ENCODE results near the gene HYI.
"Not testable (repeated sequence)": the region's sequence is repeated elsewhere in the genome, so short reads cannot be mapped to it uniquely, and the experiment has no call there.

HYI gene

GRCh38 chr1:43473463-43473862 is 19.7 kb upstream of the HYI start:
- no peak for DNase-seq (ENCODE audit: extremely low spot score)
- TF ChIP-seq ZNF384 (IDR thresholded peaks at IDR 0.05) (no peak), CTBP1 (IDR thresholded peaks at IDR 0.05; ENCODE audit: borderline replicate concordance) (no peak), SP1 (IDR thresholded peaks at IDR 0.05) (no peak)
- ChIA-PET CTCF (no interaction called here), POLR2A (no interaction called here)

DNA sequence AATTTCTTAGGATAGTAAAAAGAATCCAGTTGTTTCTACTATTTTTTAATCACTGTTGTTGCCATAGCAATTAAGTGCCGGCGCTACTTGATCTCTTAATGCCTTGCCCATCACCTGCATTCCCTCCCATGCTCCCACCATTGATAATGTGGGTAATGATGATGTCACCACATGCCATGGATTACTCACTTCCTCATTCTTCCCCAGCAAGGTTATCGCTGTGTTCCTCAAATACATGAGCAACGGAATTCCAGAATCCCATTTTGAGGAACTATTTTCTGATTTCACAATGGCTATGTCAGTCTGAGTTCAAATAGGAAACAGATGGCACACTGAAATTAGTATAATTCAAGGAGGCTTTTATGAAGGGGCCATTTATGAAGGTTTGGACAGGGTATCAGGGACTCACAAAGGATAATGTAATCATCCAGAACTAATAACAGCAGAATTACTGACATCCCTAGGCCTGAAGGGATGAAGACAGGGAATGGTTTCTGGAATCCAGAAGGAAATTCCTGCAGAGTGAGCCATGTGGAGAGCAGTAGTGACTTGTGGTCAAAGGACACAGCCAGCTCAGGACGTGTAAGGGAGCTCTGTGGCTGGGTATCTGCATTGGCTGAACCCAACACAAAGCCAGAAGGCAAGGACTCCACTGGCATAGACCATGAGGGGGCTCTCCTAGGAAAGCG is 18.9 kb upstream of the HYI start:
- POLR2A ChIA-PET; CTCF ChIA-PET; DNase-seq (ENCODE audit: extremely low spot score): not testable (repeated sequence)

GRCh38 chr1:43472087-43472462 is 18.3 kb upstream of the HYI start:
- DNase-seq (ENCODE audit: extremely low spot score), result no peak
- POLR2A ChIA-PET, result no interaction called here
- CTCF ChIA-PET, result no interaction called here
- TF ChIP-seq LEF1 (IDR thresholded peaks at IDR 0.05; ENCODE audit: borderline replicate concordance) (no peak), FOXK2 (IDR thresholded peaks at IDR 0.05) (no peak), TARDBP (IDR thresholded peaks at IDR 0.05) (no peak), FOXA1 (IDR thresholded peaks at IDR 0.05) (no peak), CTBP1 (IDR thresholded peaks at IDR 0.05; ENCODE audit: borderline replicate concordance) (no peak), SP1 (IDR thresholded peaks at IDR 0.05) (no peak), ZNF384 (IDR thresholded peaks at IDR 0.05) (no peak), L3MBTL2 (conservative IDR thresholded peaks at IDR 0.05) (no peak), ELF4 (IDR thresholded peaks at IDR 0.05) (no peak), SUZ12 (IDR thresholded peaks at IDR 0.05) (no peak), NFRKB (IDR thresholded peaks at IDR 0.05) (no peak), HDGF (IDR thresholded peaks at IDR 0.05; ENCODE audit: borderline replicate concordance) (no peak), ARNT (IDR thresholded peaks at IDR 0.05) (no peak), PKNOX1 (IDR thresholded peaks at IDR 0.05) (no peak), BHLHE40 (IDR thresholded peaks at IDR 0.05; ENCODE audit: borderline replicate concordance) (no peak), FOXM1 (IDR thresholded peaks at IDR 0.05; ENCODE audit: borderline replicate concordance) (no peak)

DNA sequence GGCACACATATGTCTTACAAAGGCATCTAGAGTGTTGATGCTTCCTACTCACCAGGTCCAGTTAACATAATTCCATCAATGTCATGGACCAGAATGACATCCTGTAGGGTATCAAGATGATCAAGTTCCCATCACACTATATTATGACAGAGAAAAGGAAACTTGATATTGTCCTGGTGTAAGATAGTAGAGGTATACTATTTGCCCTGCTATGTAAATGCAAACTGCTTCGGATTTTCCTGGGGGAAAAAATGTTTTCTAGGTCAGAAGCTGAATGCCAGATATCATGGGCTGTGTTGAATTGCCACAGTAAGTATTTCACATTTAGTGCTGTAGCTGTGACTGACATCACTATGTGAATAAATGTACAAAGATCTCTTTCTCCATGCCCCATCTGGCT is 16.2 kb upstream of the HYI start:
- POLR2A ChIA-PET, result no interaction called here

GRCh38 chr1:43468414-43468813 is 14.7 kb upstream of the HYI start:
- TF ChIP-seq HDGF (IDR thresholded peaks at IDR 0.05; ENCODE audit: borderline replicate concordance) (no peak), ARNT (IDR thresholded peaks at IDR 0.05) (no peak), PKNOX1 (IDR thresholded peaks at IDR 0.05) (no peak), L3MBTL2 (conservative IDR thresholded peaks at IDR 0.05) (no peak), SUZ12 (IDR thresholded peaks at IDR 0.05) (no peak), TARDBP (IDR thresholded peaks at IDR 0.05) (no peak), BHLHE40 (IDR thresholded peaks at IDR 0.05; ENCODE audit: borderline replicate concordance) (no peak), ELF4 (IDR thresholded peaks at IDR 0.05) (no peak)
- no peak for DNase-seq (ENCODE audit: extremely low spot score)
- ChIA-PET CTCF (interaction anchor here (0.6 kb wide), 1 partner anchor 164 kb away, joined by 3 read pairs; no protein-coding TSS in a partner anchor), POLR2A (interaction anchor here (3.2 kb wide), 1 partner anchor 15 kb away, joined by 15 read pairs; the partner anchor contains the start of gene HYI)

More for the DNA sequence above, 16.2 kb upstream of the HYI start:
- TF ChIP-seq ZNF384 (IDR thresholded peaks at IDR 0.05) (no peak), TARDBP (IDR thresholded peaks at IDR 0.05) (no peak), CTBP1 (IDR thresholded peaks at IDR 0.05; ENCODE audit: borderline replicate concordance) (no peak), NFRKB (IDR thresholded peaks at IDR 0.05) (no peak), LEF1 (IDR thresholded peaks at IDR 0.05; ENCODE audit: borderline replicate concordance) (no peak), FOXK2 (IDR thresholded peaks at IDR 0.05) (no peak), SUZ12 (IDR thresholded peaks at IDR 0.05) (no peak), ELF4 (IDR thresholded peaks at IDR 0.05) (no peak), SP1 (IDR thresholded peaks at IDR 0.05) (no peak)
- no peak for DNase-seq (ENCODE audit: extremely low spot score)
- CTCF ChIA-PET, result no interaction called here

- POLR2A ChIA-PET, result interaction anchor here (1.0 to 3.2 kb wide), 2 partner anchors 13 to 183 kb away, joined by 3 to 15 read pairs; partner anchors contain the start of genes HYI and KDM4A
Measured at GRCh38 chr1:43466403-43466802, 12.7 kb upstream of the HYI start.

More at GRCh38 chr1:43466403-43466802, 12.7 kb upstream of the HYI start:
- no peak for DNase-seq (ENCODE audit: extremely low spot score)
- TF ChIP-seq FOXA1 (IDR thresholded peaks at IDR 0.05) (no peak), SUZ12 (IDR thresholded peaks at IDR 0.05) (no peak), HDGF (IDR thresholded peaks at IDR 0.05; ENCODE audit: borderline replicate concordance) (no peak), CTBP1 (IDR thresholded peaks at IDR 0.05; ENCODE audit: borderline replicate concordance) (no peak), LEF1 (IDR thresholded peaks at IDR 0.05; ENCODE audit: borderline replicate concordance) (no peak), NFRKB (IDR thresholded peaks at IDR 0.05) (no peak), ZNF384 (IDR thresholded peaks at IDR 0.05) (no peak), BHLHE40 (IDR thresholded peaks at IDR 0.05; ENCODE audit: borderline replicate concordance) (no peak), PKNOX1 (IDR thresholded peaks at IDR 0.05) (no peak), L3MBTL2 (conservative IDR thresholded peaks at IDR 0.05) (no peak), ARNT (IDR thresholded peaks at IDR 0.05) (no peak), FOXK2 (IDR thresholded peaks at IDR 0.05) (no peak), TARDBP (IDR thresholded peaks at IDR 0.05) (no peak), FOXM1 (IDR thresholded peaks at IDR 0.05; ENCODE audit: borderline replicate concordance) (no peak), SP1 (IDR thresholded peaks at IDR 0.05) (no peak), ELF4 (IDR thresholded peaks at IDR 0.05) (no peak)
- CTCF ChIA-PET, result no interaction called here

All from HEK293T (cell line).